ENCODE data around the gene ASNS.

ASNS gene

GRCh38 chr7:97842772-97843345 is 29.3 kb downstream of the ASNS start:
- DNase-seq (ENCODE audit: low spot score) = no peak

- DNase-seq (ENCODE audit: low spot score) = no peak
Measured at GRCh38 chr7:97842006-97842405, 30.2 kb downstream of the ASNS start.

- DNase-seq (ENCODE audit: low spot score) = peak; percentile 84
Measured at GRCh38 chr7:97835296-97836138, 36.7 kb downstream of the ASNS start.

GRCh38 chr7:97819161-97819560 is 53.0 kb downstream of the ASNS start:
- peak; percentile 30 for DNase-seq (ENCODE audit: low spot score)

- no peak for DNase-seq (ENCODE audit: low spot score)
Measured at GRCh38 chr7:97818066-97818663, 54.0 kb downstream of the ASNS start.

Data from NAMALWA (cell line).